Activated CD4-positive, alpha-beta memory T cell treated with anti-CD3 and anti-CD28 coated beads for 36 hours (primary cell): Measurements from ENCODE around the gene RADIL. TPM values are rescaled to one million over a fixed set of nuclear protein-coding genes. Genes with fewer than 3 reads are reported as not detected.
"Not testable (repeated sequence)": the region's sequence is repeated elsewhere in the genome, so short reads cannot be mapped to it uniquely, and the experiment has no call there.

Experiments used
- CTCF ChIA-PET: fragments of 350-600 bp; sonication (Branson Sonifier 250); formaldehyde crosslinking; loops from one replicate; lab custom pipeline; 2021; ENCODE audit warnings: antibody characterized with exemption, inconsistent platforms; lab: Charles Lee
- POLR2A ChIA-PET: fragments of 350-600 bp; sonication (Branson Sonifier 250); formaldehyde crosslinking; loops from one replicate; lab custom pipeline; 2021; ENCODE audit warnings: antibody characterized with exemption; lab: Charles Lee
- DNase-seq: peaks from one replicate; pipeline ENCODE4 v3.0.0-alpha.2; 2020
- H3K27ac Mint-ChIP-seq: one replicate; pipeline ENCODE4 v1.8.0; 2021; ENCODE audit warnings: mixed read lengths
- H3K27me3 Mint-ChIP-seq: one replicate; pipeline ENCODE4 v1.8.0; 2021; ENCODE audit warnings: mixed read lengths
- H3K36me3 Mint-ChIP-seq: one replicate; pipeline ENCODE4 v1.8.0; 2021; ENCODE audit warnings: mixed read lengths
- H3K4me1 Mint-ChIP-seq: one replicate; pipeline ENCODE4 v1.8.0; 2021; ENCODE audit warnings: low read depth, mixed read lengths
- H3K4me3 Mint-ChIP-seq: one replicate; pipeline ENCODE4 v1.8.0; 2021; ENCODE audit warnings: mild to moderate bottlenecking, mixed read lengths
- H3K9me3 Mint-ChIP-seq: one replicate; pipeline ENCODE4 v1.8.0; 2021; ENCODE audit warnings: mixed read lengths
- intact Hi-C: fragments of 100-400 bp; cut with micrococcal nuclease; formaldehyde crosslinking; loops from one replicate; pipeline ENCODE4 v1.15.1; 2023
- total RNA-seq, 2 experiments: library from RNA; stranded (reverse); gene quantifications; one replicate each; pipeline ENCODE4 v1.2.3, GENCODE V29; 2021

The RADIL gene
- total RNA-seq, 2 experiments from 2014 or later: 0.15 to 0.19 TPM

GRCh38 chr7:4808026-4808425 is 75.5 kb downstream of the RADIL start:
- POLR2A ChIA-PET: no interaction called here
- Mint-ChIP-seq H3K27ac (no peak overlapping the region), H3K9me3 (no peaks in the 10 kb centered on the region), H3K4me1 (peaks cover 6% of the 10 kb centered on the region), H3K36me3 (no peaks in the 10 kb centered on the region), H3K27me3 (peaks cover 15% of the 10 kb centered on the region), H3K4me3 (no peak overlapping the region)
- CTCF ChIA-PET: interaction anchor here (0.9 to 1.1 kb wide), 2 partner anchors 10 to 16 kb away, joined by 3 to 6 read pairs; no protein-coding TSS in a partner anchor
- no peak for DNase-seq
- intact Hi-C loops: no loop called here

GRCh38 chr7:4807598-4808016 is 75.9 kb downstream of the RADIL start:
- no peak overlapping the region for H3K27ac Mint-ChIP-seq
- no peak for DNase-seq
- no peaks in the 10 kb centered on the region for H3K9me3 Mint-ChIP-seq
- peaks cover 6% of the 10 kb centered on the region for H3K4me1 Mint-ChIP-seq
- intact Hi-C loops: no loop called here
- no peaks in the 10 kb centered on the region for H3K36me3 Mint-ChIP-seq
- H3K27me3 Mint-ChIP-seq: peaks cover 12% of the 10 kb centered on the region
- no peak overlapping the region for H3K4me3 Mint-ChIP-seq
- ChIA-PET POLR2A (no interaction called here), CTCF (interaction anchor here (0.9 to 1.1 kb wide), 2 partner anchors 9 to 15 kb away, joined by 3 to 6 read pairs; no protein-coding TSS in a partner anchor)

- H3K27ac Mint-ChIP-seq: no peak overlapping the region
- CTCF ChIA-PET: no interaction called here
- intact Hi-C loops: no loop called here
- H3K9me3 Mint-ChIP-seq: no peaks in the 10 kb centered on the region
- peaks cover 10% of the 10 kb centered on the region for H3K27me3 Mint-ChIP-seq
- POLR2A ChIA-PET: no interaction called here
- no peak overlapping the region for H3K4me3 Mint-ChIP-seq
- H3K36me3 Mint-ChIP-seq: no peaks in the 10 kb centered on the region
- no peak for DNase-seq
- peaks cover 6% of the 10 kb centered on the region for H3K4me1 Mint-ChIP-seq
Observed at GRCh38 chr7:4806983-4807597, 76.4 kb downstream of the RADIL start.

GRCh38 chr7:4805984-4806300 is 77.6 kb downstream of the RADIL start:
- no peak overlapping the region for H3K27ac Mint-ChIP-seq
- POLR2A ChIA-PET: no interaction called here
- no peak for DNase-seq
- intact Hi-C loops: no loop called here
- H3K4me1 Mint-ChIP-seq: peaks cover 6% of the 10 kb centered on the region
- H3K4me3 Mint-ChIP-seq: no peak overlapping the region
- CTCF ChIA-PET: no interaction called here
- H3K9me3 Mint-ChIP-seq: no peaks in the 10 kb centered on the region
- H3K36me3 Mint-ChIP-seq: no peaks in the 10 kb centered on the region
- peaks cover 10% of the 10 kb centered on the region for H3K27me3 Mint-ChIP-seq

- DNase-seq: no peak
- ChIA-PET CTCF (no interaction called here), POLR2A (no interaction called here)
- intact Hi-C loops: no loop called here
- H3K36me3 Mint-ChIP-seq: no peaks in the 10 kb centered on the region
- H3K27ac Mint-ChIP-seq: no peak overlapping the region
- H3K9me3 Mint-ChIP-seq: no peaks in the 10 kb centered on the region
- H3K4me1 Mint-ChIP-seq: peaks cover 6% of the 10 kb centered on the region
- H3K4me3 Mint-ChIP-seq: no peak overlapping the region
- peaks cover 8% of the 10 kb centered on the region for H3K27me3 Mint-ChIP-seq
Observed at GRCh38 chr7:4805110-4805983, 78.2 kb downstream of the RADIL start.

GRCh38 chr7:4803397-4804241 is 79.9 kb downstream of the RADIL start:
- no peaks in the 10 kb centered on the region for H3K9me3 Mint-ChIP-seq
- no peak overlapping the region for H3K4me3 Mint-ChIP-seq
- ChIA-PET POLR2A (no interaction called here), CTCF (interaction anchor here (0.9 kb wide), 1 partner anchor 336 kb away, joined by 4 read pairs; no protein-coding TSS in a partner anchor)
- no peak for DNase-seq
- intact Hi-C loops: no loop called here
- no peaks in the 10 kb centered on the region for H3K36me3 Mint-ChIP-seq
- no peaks in the 10 kb centered on the region for H3K4me1 Mint-ChIP-seq
- peaks cover 3% of the 10 kb centered on the region for H3K27me3 Mint-ChIP-seq
- no peak overlapping the region for H3K27ac Mint-ChIP-seq

GRCh38 chr7:4802577-4802976 is 80.9 kb downstream of the RADIL start:
- intact Hi-C loops, H3K27ac Mint-ChIP-seq, H3K36me3 Mint-ChIP-seq, H3K9me3 Mint-ChIP-seq, H3K27me3 Mint-ChIP-seq, H3K4me1 Mint-ChIP-seq, H3K4me3 Mint-ChIP-seq, CTCF ChIA-PET, POLR2A ChIA-PET, DNase-seq: not testable (repeated sequence)

GRCh38 chr7:4801839-4802231 is 81.7 kb downstream of the RADIL start:
- Mint-ChIP-seq H3K4me1 (no peaks in the 10 kb centered on the region), H3K27ac (no peak overlapping the region), H3K9me3 (no peaks in the 10 kb centered on the region), H3K36me3 (no peaks in the 10 kb centered on the region), H3K27me3 (no peaks in the 10 kb centered on the region), H3K4me3 (no peak overlapping the region)
- intact Hi-C loops: no loop called here
- ChIA-PET POLR2A (no interaction called here), CTCF (no interaction called here)
- DNase-seq: no peak

- H3K36me3 Mint-ChIP-seq: no peaks in the 10 kb centered on the region
- intact Hi-C loops: no loop called here
- no peaks in the 10 kb centered on the region for H3K9me3 Mint-ChIP-seq
- ChIA-PET CTCF (no interaction called here), POLR2A (no interaction called here)
- DNase-seq: no peak
- H3K4me3 Mint-ChIP-seq: no peak overlapping the region
- no peak overlapping the region for H3K27ac Mint-ChIP-seq
- H3K27me3 Mint-ChIP-seq: no peaks in the 10 kb centered on the region
- no peaks in the 10 kb centered on the region for H3K4me1 Mint-ChIP-seq
Observed at GRCh38 chr7:4800926-4801838, 82.3 kb downstream of the RADIL start.

- H3K4me3 Mint-ChIP-seq: no peak overlapping the region
- no peak overlapping the region for H3K27ac Mint-ChIP-seq
- no peak for DNase-seq
- ChIA-PET CTCF (no interaction called here), POLR2A (no interaction called here)
- no peaks in the 10 kb centered on the region for H3K27me3 Mint-ChIP-seq
- no peaks in the 10 kb centered on the region for H3K36me3 Mint-ChIP-seq
- no peaks in the 10 kb centered on the region for H3K9me3 Mint-ChIP-seq
- intact Hi-C loops: no loop called here
- H3K4me1 Mint-ChIP-seq: no peaks in the 10 kb centered on the region
Observed at GRCh38 chr7:4800487-4800886, 83.0 kb downstream of the RADIL start.

GRCh38 chr7:4799508-4800268 is 83.8 kb downstream of the RADIL start:
- Mint-ChIP-seq H3K27me3 (no peaks in the 10 kb centered on the region), H3K27ac (no peak overlapping the region), H3K4me1 (no peaks in the 10 kb centered on the region), H3K4me3 (no peak overlapping the region), H3K36me3 (no peaks in the 10 kb centered on the region), H3K9me3 (no peaks in the 10 kb centered on the region)
- POLR2A ChIA-PET: no interaction called here
- DNase-seq: no peak
- CTCF ChIA-PET: interaction anchor here (2.5 to 4.5 kb wide), 2 partner anchors 84 to 286 kb away, joined by 19 to 59 read pairs; partner anchors contain the start of gene RADIL
- intact Hi-C loops: no loop called here
